ENCODE measurements around the gene CLDN2.
"Not testable (repeated sequence)": the region's sequence is repeated elsewhere in the genome, so short reads cannot be mapped to it uniquely, and the experiment has no call there.

The CLDN2 gene

GRCh38 chrX:106959901-106960300 lies 39.7 kb downstream of the CLDN2 start:
- H4K91ac ChIP-seq (ENCODE audit: low read depth, low read length, poor library complexity), result no peak overlapping the region
- H3K27me3 ChIP-seq (ENCODE audit: control insufficient read depth in 3 of 3, insufficient read depth in 3 of 3, low read depth in 1 of 3, low read length in 3 of 3), result no peaks in the 10 kb centered on the region
- no peak overlapping the region for H3K4me2 ChIP-seq (ENCODE audit: insufficient read depth, low read length, poor library complexity, severe bottlenecking)
- H2BK5ac ChIP-seq (ENCODE audit: low read length), result no peak overlapping the region
- H2BK120ac ChIP-seq (ENCODE audit: low read depth, low read length), result no peak overlapping the region
- H2AK5ac ChIP-seq (ENCODE audit: low read depth, low read length), result no peak overlapping the region
- H2AFZ ChIP-seq (ENCODE audit: low read length), result no peak overlapping the region
- H3K4ac ChIP-seq (ENCODE audit: low read length), result no peak overlapping the region
- no peaks in the 10 kb centered on the region for H3K79me1 ChIP-seq (ENCODE audit: low read depth, low read length)
- no peaks in the 10 kb centered on the region for H3K4me1 ChIP-seq (ENCODE audit: control insufficient read depth in 2 of 2, insufficient read depth in 1 of 2, low read depth in 1 of 2, low read length in 2 of 2)
- H4K8ac ChIP-seq (ENCODE audit: low read depth, low read length), result no peak overlapping the region
- no peak overlapping the region for H3K23ac ChIP-seq (ENCODE audit: low read depth, low read length, poor library complexity)
- H2BK15ac ChIP-seq (ENCODE audit: low read length), result no peak overlapping the region
- no peak overlapping the region for H3K14ac ChIP-seq (ENCODE audit: low read length)
- WGBS, 2 donors (ENCODE audit: extremely low coverage in 2 of 2, insufficient read length in 2 of 2, insufficient replicate concordance in 1 of 2), result no CpG with 5 or more reads among the region's 2 CpGs
- H3K4me3 ChIP-seq (ENCODE audit: low read length in 2 of 2), result no peak overlapping the region
- H3K9ac ChIP-seq (ENCODE audit: low read depth, low read length, poor library complexity), result no peak overlapping the region
- no peak overlapping the region for H2BK12ac ChIP-seq (ENCODE audit: low read length)
- DNase-seq (ENCODE audit: low spot score), result no peak
- peaks cover 0 to 19% of the 10 kb centered on the region in 2 donors for H3K36me3 ChIP-seq (replicated peaks in 1 of 2; ENCODE audit: control insufficient read depth in 2 of 2, insufficient read depth in 2 of 2, low read length in 2 of 2)
- H3K9me3 ChIP-seq (replicated peaks in 1 of 2; ENCODE audit: control insufficient read depth in 2 of 2, insufficient read depth in 1 of 2, low read depth in 1 of 2, low read length in 2 of 2), result no peaks in the 10 kb centered on the region
- H3K18ac ChIP-seq (ENCODE audit: low read length), result no peak overlapping the region
- H3K27ac ChIP-seq (replicated peaks; ENCODE audit: low read length), result no peak overlapping the region

DNA sequence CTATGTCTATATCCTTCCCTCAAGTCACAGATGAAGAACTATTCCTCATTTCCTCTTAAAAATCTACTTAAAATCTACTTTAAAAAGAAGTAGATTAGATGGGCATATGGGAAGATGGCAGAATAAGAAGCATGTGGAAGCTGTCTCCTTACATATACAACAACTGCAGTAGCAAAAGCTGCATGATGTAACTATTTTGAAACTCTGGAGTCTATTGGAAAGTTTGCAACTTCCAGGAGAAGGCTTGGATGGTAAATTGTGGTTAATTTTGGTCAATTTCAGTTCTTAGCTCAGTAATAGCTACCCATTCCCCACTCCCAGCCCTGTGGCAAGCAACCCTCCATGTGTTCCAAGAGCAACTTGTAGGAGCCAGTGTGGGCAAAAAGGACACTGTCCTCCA lies 42.9 kb downstream of the CLDN2 start:
- H3K9me3 ChIP-seq (replicated peaks in 1 of 2; ENCODE audit: control insufficient read depth in 2 of 2, insufficient read depth in 1 of 2, low read depth in 1 of 2, low read length in 2 of 2), result no peaks in the 10 kb centered on the region
- H3K27me3 ChIP-seq (ENCODE audit: control insufficient read depth in 3 of 3, insufficient read depth in 3 of 3, low read depth in 1 of 3, low read length in 3 of 3), result no peaks in the 10 kb centered on the region
- H2AK5ac ChIP-seq (ENCODE audit: low read depth, low read length), result no peak overlapping the region
- peaks cover 0 to 9% of the 10 kb centered on the region in 2 donors for H3K36me3 ChIP-seq (replicated peaks in 1 of 2; ENCODE audit: control insufficient read depth in 2 of 2, insufficient read depth in 2 of 2, low read length in 2 of 2)
- H4K91ac ChIP-seq (ENCODE audit: low read depth, low read length, poor library complexity), result no peak overlapping the region
- H3K4ac ChIP-seq (ENCODE audit: low read length), result no peak overlapping the region
- no peak overlapping the region for H2BK5ac ChIP-seq (ENCODE audit: low read length)
- no peaks in the 10 kb centered on the region for H3K4me1 ChIP-seq (ENCODE audit: control insufficient read depth in 2 of 2, insufficient read depth in 1 of 2, low read depth in 1 of 2, low read length in 2 of 2)
- H3K23ac ChIP-seq (ENCODE audit: low read depth, low read length, poor library complexity), result no peak overlapping the region
- no peak overlapping the region for H2BK15ac ChIP-seq (ENCODE audit: low read length)
- no peak overlapping the region for H4K8ac ChIP-seq (ENCODE audit: low read depth, low read length)
- no peak overlapping the region for H2BK12ac ChIP-seq (ENCODE audit: low read length)
- H2AFZ ChIP-seq (ENCODE audit: low read length), result no peak overlapping the region
- no peak overlapping the region for H3K27ac ChIP-seq (replicated peaks; ENCODE audit: low read length)
- no peak overlapping the region for H3K4me3 ChIP-seq (ENCODE audit: low read length in 2 of 2)
- no peak overlapping the region for H3K4me2 ChIP-seq (ENCODE audit: insufficient read depth, low read length, poor library complexity, severe bottlenecking)
- no peaks in the 10 kb centered on the region for H3K79me1 ChIP-seq (ENCODE audit: low read depth, low read length)
- no peak for DNase-seq (ENCODE audit: low spot score)
- H3K18ac ChIP-seq (ENCODE audit: low read length), result no peak overlapping the region
- no peak overlapping the region for H3K14ac ChIP-seq (ENCODE audit: low read length)
- H2BK120ac ChIP-seq (ENCODE audit: low read depth, low read length), result no peak overlapping the region
- no peak overlapping the region for H3K9ac ChIP-seq (ENCODE audit: low read depth, low read length, poor library complexity)

DNA sequence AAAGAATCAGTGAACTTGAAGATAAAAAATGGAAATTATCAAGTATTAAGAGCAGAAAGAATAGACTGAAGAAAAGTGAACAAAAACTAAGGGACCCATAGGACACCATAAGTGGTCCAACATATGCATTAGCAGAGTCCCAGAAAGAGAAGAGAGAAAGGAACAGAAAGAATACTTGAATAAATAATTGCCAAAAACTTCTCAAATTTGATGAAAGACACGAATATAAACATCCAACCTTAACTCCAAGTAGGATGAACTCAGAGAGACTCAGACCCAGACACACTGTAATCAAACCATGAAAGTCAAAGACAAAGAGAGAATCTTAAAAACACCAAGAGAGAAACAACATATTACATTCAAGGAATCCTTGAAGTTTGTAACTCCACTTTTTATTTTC lies 44.1 kb downstream of the CLDN2 start:
- Histone ChIP-seq H2AFZ (ENCODE audit: low read length) (no peak overlapping the region), H3K23ac (ENCODE audit: low read depth, low read length, poor library complexity) (no peak overlapping the region), H3K4me1 (ENCODE audit: control insufficient read depth in 2 of 2, insufficient read depth in 1 of 2, low read depth in 1 of 2, low read length in 2 of 2) (no peaks in the 10 kb centered on the region), H2BK12ac (ENCODE audit: low read length) (no peak overlapping the region), H3K27me3 (ENCODE audit: control insufficient read depth in 3 of 3, insufficient read depth in 3 of 3, low read depth in 1 of 3, low read length in 3 of 3) (no peaks in the 10 kb centered on the region), H2BK15ac (ENCODE audit: low read length) (no peak overlapping the region), H2AK5ac (ENCODE audit: low read depth, low read length) (no peak overlapping the region), H3K4me3 (ENCODE audit: low read length in 2 of 2) (no peak overlapping the region), H2BK120ac (ENCODE audit: low read depth, low read length) (no peak overlapping the region), H3K36me3 (replicated peaks in 1 of 2; ENCODE audit: control insufficient read depth in 2 of 2, insufficient read depth in 2 of 2, low read length in 2 of 2) (peaks cover 0 to 7% of the 10 kb centered on the region in 2 donors), H4K8ac (ENCODE audit: low read depth, low read length) (no peak overlapping the region), H3K4ac (ENCODE audit: low read length) (no peak overlapping the region), H3K4me2 (ENCODE audit: insufficient read depth, low read length, poor library complexity, severe bottlenecking) (no peak overlapping the region), H3K18ac (ENCODE audit: low read length) (no peak overlapping the region), H4K91ac (ENCODE audit: low read depth, low read length, poor library complexity) (no peak overlapping the region), H3K9me3 (replicated peaks in 1 of 2; ENCODE audit: control insufficient read depth in 2 of 2, insufficient read depth in 1 of 2, low read depth in 1 of 2, low read length in 2 of 2) (no peaks in the 10 kb centered on the region), H2BK5ac (ENCODE audit: low read length) (no peak overlapping the region), H3K14ac (ENCODE audit: low read length) (no peak overlapping the region), H3K79me1 (ENCODE audit: low read depth, low read length) (no peaks in the 10 kb centered on the region), H3K9ac (ENCODE audit: low read depth, low read length, poor library complexity) (no peak overlapping the region), H3K27ac (replicated peaks; ENCODE audit: low read length) (no peak overlapping the region)
- DNase-seq (ENCODE audit: low spot score), result no peak
- WGBS, 2 donors (ENCODE audit: extremely low coverage in 2 of 2, insufficient read length in 2 of 2, insufficient replicate concordance in 1 of 2), result no CpG with 5 or more reads among the region's 1 CpG

- not testable (repeated sequence) for H3K9ac ChIP-seq (ENCODE audit: low read depth, low read length, poor library complexity); H2BK120ac ChIP-seq (ENCODE audit: low read depth, low read length); H2AFZ ChIP-seq (ENCODE audit: low read length); H4K8ac ChIP-seq (ENCODE audit: low read depth, low read length); H4K91ac ChIP-seq (ENCODE audit: low read depth, low read length, poor library complexity); H3K9me3 ChIP-seq (replicated peaks in 1 of 2; ENCODE audit: control insufficient read depth in 2 of 2, insufficient read depth in 1 of 2, low read depth in 1 of 2, low read length in 2 of 2); H3K4me2 ChIP-seq (ENCODE audit: insufficient read depth, low read length, poor library complexity, severe bottlenecking); H3K18ac ChIP-seq (ENCODE audit: low read length); H3K27me3 ChIP-seq (ENCODE audit: control insufficient read depth in 3 of 3, insufficient read depth in 3 of 3, low read depth in 1 of 3, low read length in 3 of 3); H2BK5ac ChIP-seq (ENCODE audit: low read length); H3K4ac ChIP-seq (ENCODE audit: low read length); DNase-seq (ENCODE audit: low spot score); H2BK15ac ChIP-seq (ENCODE audit: low read length); H2AK5ac ChIP-seq (ENCODE audit: low read depth, low read length); H3K4me1 ChIP-seq (ENCODE audit: control insufficient read depth in 2 of 2, insufficient read depth in 1 of 2, low read depth in 1 of 2, low read length in 2 of 2); H3K4me3 ChIP-seq (ENCODE audit: low read length in 2 of 2); H3K36me3 ChIP-seq (replicated peaks in 1 of 2; ENCODE audit: control insufficient read depth in 2 of 2, insufficient read depth in 2 of 2, low read length in 2 of 2); H2BK12ac ChIP-seq (ENCODE audit: low read length); H3K79me1 ChIP-seq (ENCODE audit: low read depth, low read length); H3K14ac ChIP-seq (ENCODE audit: low read length); H3K27ac ChIP-seq (replicated peaks; ENCODE audit: low read length); H3K23ac ChIP-seq (ENCODE audit: low read depth, low read length, poor library complexity)
- WGBS, 2 donors (ENCODE audit: extremely low coverage in 2 of 2, insufficient read length in 2 of 2, insufficient replicate concordance in 1 of 2), result no CpG with 5 or more reads among the region's 6 CpGs
These were observed 46.3 kb downstream of the CLDN2 start for GRCh38 chrX:106966547-106966946.
